Endothelial cell of umbilical vein (primary cell): ENCODE data around the gene HCFC1. TPM values are rescaled to one million over a fixed set of nuclear protein-coding genes. Genes with fewer than 3 reads are reported as not detected.

Experiments used
- BruUV-seq: library from RNA; stranded (reverse); fragments of 400-500 nt; replicated peaks from 2 replicates; lab custom pipeline; 2021; lab: Mats Ljungman, UMichigan
- CTCF ChIA-PET: fragments of 300-600, 350-600 bp; sonication (Branson Sonifier 250); formaldehyde crosslinking; loops from one replicate; lab custom pipeline; 2021; ENCODE audit warnings: antibody characterized with exemption, inconsistent platforms; lab: Charles Lee
- POLR2A ChIA-PET: fragments of 300-600, 350-600 bp; sonication (Branson Sonifier 250); formaldehyde crosslinking; loops from one replicate; lab custom pipeline; 2021; ENCODE audit warnings: antibody characterized with exemption, inconsistent platforms; lab: Charles Lee
- DNase-seq: peaks from one replicate; pipeline ENCODE4 v3.0.0-alpha.2; 2011; ENCODE audit warnings: low read depth, low spot score
- FAIRE-seq: peaks from 2 replicates; lab custom pipeline; 2011; peaks lifted over from hg19 to GRCh38; lab: Jason Lieb, UNC
- H2AFZ ChIP-seq: 2 replicates; pipeline ENCODE4 v1.6.0; 2012; ENCODE audit warnings: low read depth, low read length, control low read depth, inconsistent platforms
- H3K27ac ChIP-seq: 2 replicates; pipeline ENCODE4 v1.5.1; 2011; ENCODE audit warnings: low read depth, mild to moderate bottlenecking, control low read depth, low read length, moderate library complexity; ENCODE audit not compliant: insufficient read depth
- H3K27me3 ChIP-seq, 2 experiments: 2 replicates each; pipeline versions ENCODE4 v1.6.0 to v1.6.1; 2011; ENCODE audit warnings: low read length in 2 of 2, mixed read lengths in 1 of 2; ENCODE audit not compliant: control insufficient read depth in 2 of 2, insufficient read depth in 2 of 2
- H3K36me3 ChIP-seq, 2 experiments: 2 replicates in 1 of 2; 3 replicates in 1 of 2; pipeline ENCODE4 v1.5.1; 2011; ENCODE audit warnings: low read length in 2 of 2, mild to moderate bottlenecking in 1 of 2, moderate library complexity in 1 of 2; ENCODE audit not compliant: control insufficient read depth in 2 of 2, insufficient read depth in 2 of 2; ENCODE audit errors: extremely low read depth in 1 of 2
- H3K4me1 ChIP-seq: 3 replicates; pipeline ENCODE4 v1.5.1; 2011; ENCODE audit warnings: mild to moderate bottlenecking, low read length; ENCODE audit not compliant: control insufficient read depth, insufficient read depth; ENCODE audit errors: extremely low read depth
- H3K4me2 ChIP-seq: 2 replicates; pipeline ENCODE4 v1.6.1; 2011; ENCODE audit warnings: low read length, control low read depth, mixed read lengths; ENCODE audit not compliant: insufficient read depth
- H3K4me3 ChIP-seq, 3 experiments: fragments of 200-600 bp in 1 of 3; sonication (generic), shearing (Covaris generic) in 1 of 3; replicated peaks in 1 of 3; 2 replicates each; pipeline ENCODE4 v1.5.1; 2011 to 2016; ENCODE audit warnings: control low read depth in 3 of 3, low read length in 3 of 3, mild to moderate bottlenecking in 2 of 3, inconsistent platforms in 1 of 3, low read depth in 1 of 3, moderate library complexity in 1 of 3; ENCODE audit not compliant: insufficient read depth in 1 of 3
- H3K79me2 ChIP-seq: 2 replicates; pipeline ENCODE4 v1.6.0; 2012; ENCODE audit warnings: low read length, inconsistent platforms; ENCODE audit not compliant: control insufficient read depth, insufficient read depth
- H3K9ac ChIP-seq: replicated peaks from 2 replicates; pipeline ENCODE3; 2011; ENCODE audit warnings: low read length, control low read depth; ENCODE audit not compliant: insufficient read depth; ENCODE audit errors: extremely low read depth
- H3K9me1 ChIP-seq: replicated peaks from 3 replicates; pipeline ENCODE4 v1.6.0; 2011; ENCODE audit warnings: mild to moderate bottlenecking, low read length; ENCODE audit not compliant: control insufficient read depth, insufficient read depth; ENCODE audit errors: extremely low read depth
- H3K9me3 ChIP-seq: replicated peaks from 2 replicates; pipeline ENCODE4 v1.5.1; 2012; ENCODE audit warnings: low read length, inconsistent platforms; ENCODE audit not compliant: control insufficient read depth, insufficient read depth
- H4K20me1 ChIP-seq: replicated peaks from 2 replicates; pipeline ENCODE3; 2011; ENCODE audit warnings: mild to moderate bottlenecking, low read length; ENCODE audit not compliant: control insufficient read depth, insufficient read depth; ENCODE audit errors: extremely low read depth
- CTCF ChIP-seq, 2 donors: IDR thresholded peaks; 1 replicate in 1 of 2; 2 replicates in 1 of 2; pipeline ENCODE4 v1.5.1; 2011; ENCODE audit warnings: low read length in 2 of 2, mild to moderate bottlenecking in 2 of 2, moderate library complexity in 2 of 2, control low read depth in 1 of 2, inconsistent platforms in 1 of 2, low read depth in 1 of 2; ENCODE audit not compliant: insufficient read depth in 1 of 2; ENCODE audit errors: extremely low read depth in 1 of 2
- EZH2 ChIP-seq: IDR thresholded peaks from 2 replicates; pipeline ENCODE4 v1.6.1; 2012; ENCODE audit warnings: borderline replicate concordance, low read depth, mild to moderate bottlenecking, moderate library complexity, low read length, inconsistent platforms; ENCODE audit not compliant: severe bottlenecking
- FOS ChIP-seq: IDR thresholded peaks from 2 replicates; pipeline ENCODE4 v1.6.1; 2011; ENCODE audit warnings: mild to moderate bottlenecking, low read length, moderate library complexity, borderline replicate concordance; ENCODE audit not compliant: insufficient read depth
- GATA2 ChIP-seq: IDR thresholded peaks from 2 replicates; pipeline ENCODE4 v1.7.0; 2011; ENCODE audit warnings: low read depth, mild to moderate bottlenecking, moderate library complexity, mixed read lengths, low read length; ENCODE audit not compliant: insufficient read length, insufficient read depth
- JUN ChIP-seq: IDR thresholded peaks from 2 replicates; pipeline ENCODE4 v1.6.1; 2011; ENCODE audit warnings: borderline replicate concordance, low read depth; ENCODE audit not compliant: insufficient read length, insufficient read depth
- MAX ChIP-seq: IDR thresholded peaks from 2 replicates; pipeline ENCODE4 v1.6.1; 2011; ENCODE audit not compliant: insufficient read depth, insufficient read length
- MYC ChIP-seq: IDR thresholded peaks from one replicate; pipeline ENCODE4 v1.6.1; 2011; ENCODE audit warnings: mild to moderate bottlenecking, low read depth, low read length
- POLR2A ChIP-seq: IDR thresholded peaks from 2 replicates; pipeline ENCODE4 v1.6.1; 2012; ENCODE audit warnings: low read depth, mild to moderate bottlenecking, control low read depth, low read length
- POLR2AphosphoS5 ChIP-seq: IDR thresholded peaks from 2 replicates; pipeline ENCODE4 v1.6.1; 2012; ENCODE audit warnings: low read depth, mild to moderate bottlenecking, control low read depth, low read length, moderate library complexity; ENCODE audit not compliant: insufficient read depth
- dilution Hi-C: fragments of 300-500 bp; cut with MboI; formaldehyde crosslinking; loops from one replicate; pipeline ENCODE4 v1.15.0; 2019; ENCODE audit warnings: low sequenced_read_pairs; ENCODE audit not compliant: extremely low pct_ligation_motif_present
- intact Hi-C: fragments of 100-400 bp; cut with micrococcal nuclease; formaldehyde crosslinking; loops from one replicate; pipeline ENCODE4 v1.10.0; 2022
- polyA plus RNA-seq, 4 experiments: library from polyadenylated mRNA; depleted of rRNA in 3 of 4; stranded (reverse) in 3 of 4; unstranded in 1 of 4; fragments of >200 nt; gene quantifications; 2 replicates each; pipeline versions ENCODE4 v1.2.1 to v1.2.3, GENCODE V29; 2011 to 2012; ENCODE audit warnings: missing spikeins in 1 of 4
- total RNA-seq: library from RNA; stranded (reverse); gene quantifications from 2 replicates; pipeline ENCODE4 v1.2.3, GENCODE V29; 2021

HCFC1 gene
- total and polyA plus RNA-seq, 2 donors (not counting 3 experiments of a cell fraction or from before 2014, with no cell fraction given), result 15.9 to 85.9 TPM

DNA sequence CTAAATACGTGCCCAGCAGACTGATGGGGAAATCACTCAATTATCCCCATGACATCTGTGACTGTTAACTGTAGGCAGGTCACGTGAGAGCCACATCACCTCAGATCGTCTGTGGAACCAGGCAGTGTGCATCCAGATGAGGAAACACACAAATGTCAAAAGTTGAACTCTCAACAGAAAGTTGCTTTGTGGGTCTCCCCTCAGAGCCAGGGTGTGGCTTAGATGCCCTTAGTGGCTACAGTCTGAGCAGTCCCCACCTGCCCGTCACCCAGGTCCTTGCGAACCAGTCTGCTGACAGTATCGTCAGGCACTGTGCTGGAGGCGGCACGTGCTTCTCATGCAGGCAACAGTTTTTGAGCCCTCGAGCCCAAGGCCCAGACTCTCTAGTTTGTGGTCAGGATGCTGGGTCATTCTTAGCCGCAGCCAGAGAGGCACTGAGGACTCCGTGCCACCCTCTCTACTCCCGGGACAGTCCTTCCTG is 11.7 kb upstream of the HCFC1 start:
- DNase-seq (no peak), FAIRE-seq (no peak)
- TF ChIP-seq GATA2 (no peak), MAX (no peak), FOS (no peak), CTCF (IDR thresholded peaks at IDR 0.05; ENCODE audit: extremely low read depth in 1 of 2, insufficient read depth in 1 of 2, low read depth in 1 of 2, low read length in 2 of 2) (no peak), MYC (no peak), JUN (no peak), EZH2 (no peak), POLR2A (no peak), POLR2AphosphoS5 (no peak)
- H3K9me1 ChIP-seq, result no peaks in the 10 kb centered on the region
- H3K27ac ChIP-seq, result no peak overlapping the region
- no peaks in the 10 kb centered on the region for H3K36me3 ChIP-seq
- intact Hi-C loops, result no loop called here
- CTCF ChIA-PET, result no interaction called here
- H3K4me3 ChIP-seq, result no peak overlapping the region
- H4K20me1 ChIP-seq, result no peaks in the 10 kb centered on the region
- dilution Hi-C loops, result no loop called here
- POLR2A ChIA-PET, result no interaction called here
- H3K27me3 ChIP-seq, result no peaks in the 10 kb centered on the region
- no peak overlapping the region for H3K9ac ChIP-seq
- BruUV-seq, result no TSS peak
- no peaks in the 10 kb centered on the region for H3K79me2 ChIP-seq
- H3K9me3 ChIP-seq, result no peaks in the 10 kb centered on the region
- H3K4me1 ChIP-seq, result peaks cover 10% of the 10 kb centered on the region
- no peak overlapping the region for H3K4me2 ChIP-seq
- H2AFZ ChIP-seq, result no peak overlapping the region
